WTC11 (cell line): ENCODE measurements around the gene ZNF775. TPM values are rescaled to one million over a fixed set of nuclear protein-coding genes. Genes with fewer than 3 reads are reported as not detected.

ENCODE experiments used
- ATAC-seq: fragments of 200-7000 bp; cut with Tn5 transposase; 2 replicates; pipeline ENCODE4 v1.10.0; 2021; ENCODE audit warnings: mild to moderate bottlenecking, moderate library complexity
- CTCF ChIA-PET: fragments of 300-600 bp; sonication (Branson Sonifier 250); formaldehyde crosslinking; loops from one replicate; lab custom pipeline; 2021; ENCODE audit warnings: antibody characterized with exemption; lab: Charles Lee
- POLR2A ChIA-PET: fragments of 350-600 bp; sonication (Branson Sonifier 250); formaldehyde crosslinking; loops from one replicate; lab custom pipeline; 2021; ENCODE audit warnings: antibody characterized with exemption; lab: Charles Lee
- DNase-seq: peaks from one replicate; pipeline ENCODE4 v3.0.0; 2021; ENCODE audit warnings: low spot score
- H3K27ac Mint-ChIP-seq: 2 replicates; pipeline ENCODE4 v1.8.0; 2021; ENCODE audit warnings: mixed read lengths
- H3K27me3 Mint-ChIP-seq: 2 replicates; pipeline ENCODE4 v1.8.0; 2021; ENCODE audit warnings: low read depth, mild to moderate bottlenecking, moderate library complexity, mixed read lengths
- H3K36me3 Mint-ChIP-seq: 2 replicates; pipeline ENCODE4 v1.8.0; 2021; ENCODE audit warnings: mixed read lengths
- H3K4me1 Mint-ChIP-seq: 2 replicates; pipeline ENCODE4 v1.8.0; 2022; ENCODE audit warnings: mixed read lengths
- H3K4me3 Mint-ChIP-seq: 2 replicates; pipeline ENCODE4 v1.8.0; 2021; ENCODE audit warnings: mild to moderate bottlenecking, moderate library complexity, mixed read lengths
- H3K9me3 Mint-ChIP-seq: 2 replicates; pipeline ENCODE4 v1.8.0; 2021; ENCODE audit warnings: mixed read lengths
- CBFB ChIP-seq: sonication (generic); formaldehyde crosslinking; IDR thresholded peaks from 2 replicates; pipeline ENCODE4 v1.8.1; 2022; ENCODE audit warnings: mild to moderate bottlenecking, low read depth, missing genetic modification reagents
- NFE2L1 ChIP-seq: sonication (generic); formaldehyde crosslinking; IDR thresholded peaks from 2 replicates; pipeline ENCODE4 v1.8.1; 2023; ENCODE audit warnings: missing genetic modification reagents
- NR1H2 ChIP-seq: sonication (generic); formaldehyde crosslinking; IDR thresholded peaks from 2 replicates; pipeline ENCODE4 v1.9.0; 2021; ENCODE audit warnings: mild to moderate bottlenecking, moderate library complexity, missing genetic modification reagents
- SMAD4 ChIP-seq: sonication (generic); formaldehyde crosslinking; IDR thresholded peaks from 2 replicates; pipeline ENCODE4 v1.8.0; 2022; ENCODE audit warnings: mild to moderate bottlenecking, missing genetic modification reagents
- ZNF219 ChIP-seq: sonication (generic); formaldehyde crosslinking; IDR thresholded peaks from 2 replicates; pipeline ENCODE4 v1.8.0; 2023; ENCODE audit warnings: missing genetic modification reagents, mild to moderate bottlenecking, borderline replicate concordance
- ZNF263 ChIP-seq: sonication (generic); formaldehyde crosslinking; IDR thresholded peaks from 2 replicates; pipeline ENCODE4 v1.8.1; 2022; ENCODE audit warnings: low read depth, mild to moderate bottlenecking, moderate library complexity, missing genetic modification reagents
- ZNF317 ChIP-seq: sonication (generic); formaldehyde crosslinking; IDR thresholded peaks from 2 replicates; pipeline ENCODE4 v1.8.1; 2023; ENCODE audit warnings: low read depth, mild to moderate bottlenecking, moderate library complexity, missing genetic modification reagents, borderline replicate concordance
- total RNA-seq: library from RNA; stranded (reverse); gene quantifications from 3 replicates; pipeline ENCODE4 v1.2.3, GENCODE V29; 2021
- TF ChIP-seq, protein P1 (sequence below): sonication (generic); formaldehyde crosslinking; IDR thresholded peaks from 2 replicates; pipeline ENCODE4 v1.8.1; 2023; ENCODE audit warnings: mild to moderate bottlenecking, missing genetic modification reagents
- TF ChIP-seq, protein P2 (sequence below): sonication (generic); formaldehyde crosslinking; IDR thresholded peaks from 2 replicates; pipeline ENCODE4 v1.8.1; 2023; ENCODE audit warnings: mild to moderate bottlenecking, missing genetic modification reagents
- TF ChIP-seq, protein P3 (sequence below): sonication (generic); formaldehyde crosslinking; IDR thresholded peaks from 2 replicates; pipeline ENCODE4 v1.8.0; 2023; ENCODE audit warnings: missing genetic modification reagents
- TF ChIP-seq, protein P4 (sequence below): sonication (generic); formaldehyde crosslinking; IDR thresholded peaks from 2 replicates; pipeline ENCODE4 v1.8.1; 2022; ENCODE audit warnings: low read depth, mild to moderate bottlenecking, moderate library complexity, missing genetic modification reagents, borderline replicate concordance
- TF ChIP-seq, protein P5 (sequence below): sonication (generic); formaldehyde crosslinking; IDR thresholded peaks from 2 replicates; pipeline ENCODE4 v1.8.1; 2023; ENCODE audit warnings: mild to moderate bottlenecking, missing genetic modification reagents, borderline replicate concordance
- TF ChIP-seq, protein P6 (sequence below): sonication (generic); formaldehyde crosslinking; IDR thresholded peaks from 2 replicates; pipeline ENCODE4 v1.8.0; 2022; ENCODE audit warnings: mild to moderate bottlenecking, missing genetic modification reagents
- TF ChIP-seq, protein P7 (sequence below): sonication (generic); formaldehyde crosslinking; conservative IDR thresholded peaks from 2 replicates; pipeline ENCODE4 v1.8.1; 2022; ENCODE audit warnings: mild to moderate bottlenecking, missing genetic modification reagents

Gene ZNF775
- total RNA-seq, 1 experiment from 2014 or later = 25.4 TPM

DNA sequence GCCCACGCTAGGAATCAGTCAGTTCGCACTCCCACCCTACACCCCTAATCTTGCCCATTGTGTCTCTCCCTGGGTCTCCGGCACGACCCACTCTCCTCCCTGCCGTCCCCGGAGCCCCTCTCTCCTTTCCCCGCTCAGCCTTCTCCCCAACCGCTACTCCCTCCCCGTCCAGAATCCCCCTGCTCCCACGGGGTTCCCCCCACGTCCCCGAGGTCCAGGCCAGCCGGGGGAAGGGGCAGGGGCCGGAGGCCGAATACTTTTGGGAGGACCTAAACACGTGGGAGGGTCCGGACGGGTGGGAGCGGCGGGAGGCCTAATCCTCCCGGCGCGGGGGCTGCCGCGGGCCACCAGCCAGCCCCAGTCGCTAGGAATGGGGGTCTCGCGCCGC, 38.3 kb upstream of the ZNF775 start:
- ATAC-seq = no peak
- ChIA-PET CTCF (interaction anchor here (1.0 to 1.7 kb wide), 5 partner anchors 12 to 65 kb away, joined by 3 to 6 read pairs (median 3); partner anchors contain the start of gene REPIN1), POLR2A (interaction anchor here (1.3 to 2.6 kb wide), 2 partner anchors 11 to 65 kb away, joined by 3 to 9 read pairs; a partner anchor contains a TSS)
- Mint-ChIP-seq H3K36me3 (peaks cover 32% of the 10 kb centered on the region), H3K27ac (no peak overlapping the region), H3K4me3 (peak overlapping the region; percentile 87), H3K27me3 (peaks cover 34% of the 10 kb centered on the region), H3K4me1 (peaks cover 54% of the 10 kb centered on the region), H3K9me3 (peaks cover 15% of the 10 kb centered on the region)
- TF ChIP-seq, protein P1, sequence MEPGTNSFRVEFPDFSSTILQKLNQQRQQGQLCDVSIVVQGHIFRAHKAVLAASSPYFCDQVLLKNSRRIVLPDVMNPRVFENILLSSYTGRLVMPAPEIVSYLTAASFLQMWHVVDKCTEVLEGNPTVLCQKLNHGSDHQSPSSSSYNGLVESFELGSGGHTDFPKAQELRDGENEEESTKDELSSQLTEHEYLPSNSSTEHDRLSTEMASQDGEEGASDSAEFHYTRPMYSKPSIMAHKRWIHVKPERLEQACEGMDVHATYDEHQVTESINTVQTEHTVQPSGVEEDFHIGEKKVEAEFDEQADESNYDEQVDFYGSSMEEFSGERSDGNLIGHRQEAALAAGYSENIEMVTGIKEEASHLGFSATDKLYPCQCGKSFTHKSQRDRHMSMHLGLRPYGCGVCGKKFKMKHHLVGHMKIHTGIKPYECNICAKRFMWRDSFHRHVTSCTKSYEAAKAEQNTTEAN (CRISPR knock-in tag) = 0 out of 2 replicates have a peak, but pooled peaks have one; percentile 46
- no peak for TF ChIP-seq ZNF317 (CRISPR knock-in tag)
- no peak for TF ChIP-seq NFE2L1
- TF ChIP-seq, protein P2, sequence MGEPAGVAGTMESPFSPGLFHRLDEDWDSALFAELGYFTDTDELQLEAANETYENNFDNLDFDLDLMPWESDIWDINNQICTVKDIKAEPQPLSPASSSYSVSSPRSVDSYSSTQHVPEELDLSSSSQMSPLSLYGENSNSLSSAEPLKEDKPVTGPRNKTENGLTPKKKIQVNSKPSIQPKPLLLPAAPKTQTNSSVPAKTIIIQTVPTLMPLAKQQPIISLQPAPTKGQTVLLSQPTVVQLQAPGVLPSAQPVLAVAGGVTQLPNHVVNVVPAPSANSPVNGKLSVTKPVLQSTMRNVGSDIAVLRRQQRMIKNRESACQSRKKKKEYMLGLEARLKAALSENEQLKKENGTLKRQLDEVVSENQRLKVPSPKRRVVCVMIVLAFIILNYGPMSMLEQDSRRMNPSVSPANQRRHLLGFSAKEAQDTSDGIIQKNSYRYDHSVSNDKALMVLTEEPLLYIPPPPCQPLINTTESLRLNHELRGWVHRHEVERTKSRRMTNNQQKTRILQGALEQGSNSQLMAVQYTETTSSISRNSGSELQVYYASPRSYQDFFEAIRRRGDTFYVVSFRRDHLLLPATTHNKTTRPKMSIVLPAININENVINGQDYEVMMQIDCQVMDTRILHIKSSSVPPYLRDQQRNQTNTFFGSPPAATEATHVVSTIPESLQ (CRISPR knock-in tag) = no peak
- no peak for TF ChIP-seq SMAD4 (CRISPR knock-in tag)
- TF ChIP-seq, protein P3, sequence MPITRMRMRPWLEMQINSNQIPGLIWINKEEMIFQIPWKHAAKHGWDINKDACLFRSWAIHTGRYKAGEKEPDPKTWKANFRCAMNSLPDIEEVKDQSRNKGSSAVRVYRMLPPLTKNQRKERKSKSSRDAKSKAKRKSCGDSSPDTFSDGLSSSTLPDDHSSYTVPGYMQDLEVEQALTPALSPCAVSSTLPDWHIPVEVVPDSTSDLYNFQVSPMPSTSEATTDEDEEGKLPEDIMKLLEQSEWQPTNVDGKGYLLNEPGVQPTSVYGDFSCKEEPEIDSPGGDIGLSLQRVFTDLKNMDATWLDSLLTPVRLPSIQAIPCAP (CRISPR knock-in tag) = no peak
- DNase-seq = no peak

DNA sequence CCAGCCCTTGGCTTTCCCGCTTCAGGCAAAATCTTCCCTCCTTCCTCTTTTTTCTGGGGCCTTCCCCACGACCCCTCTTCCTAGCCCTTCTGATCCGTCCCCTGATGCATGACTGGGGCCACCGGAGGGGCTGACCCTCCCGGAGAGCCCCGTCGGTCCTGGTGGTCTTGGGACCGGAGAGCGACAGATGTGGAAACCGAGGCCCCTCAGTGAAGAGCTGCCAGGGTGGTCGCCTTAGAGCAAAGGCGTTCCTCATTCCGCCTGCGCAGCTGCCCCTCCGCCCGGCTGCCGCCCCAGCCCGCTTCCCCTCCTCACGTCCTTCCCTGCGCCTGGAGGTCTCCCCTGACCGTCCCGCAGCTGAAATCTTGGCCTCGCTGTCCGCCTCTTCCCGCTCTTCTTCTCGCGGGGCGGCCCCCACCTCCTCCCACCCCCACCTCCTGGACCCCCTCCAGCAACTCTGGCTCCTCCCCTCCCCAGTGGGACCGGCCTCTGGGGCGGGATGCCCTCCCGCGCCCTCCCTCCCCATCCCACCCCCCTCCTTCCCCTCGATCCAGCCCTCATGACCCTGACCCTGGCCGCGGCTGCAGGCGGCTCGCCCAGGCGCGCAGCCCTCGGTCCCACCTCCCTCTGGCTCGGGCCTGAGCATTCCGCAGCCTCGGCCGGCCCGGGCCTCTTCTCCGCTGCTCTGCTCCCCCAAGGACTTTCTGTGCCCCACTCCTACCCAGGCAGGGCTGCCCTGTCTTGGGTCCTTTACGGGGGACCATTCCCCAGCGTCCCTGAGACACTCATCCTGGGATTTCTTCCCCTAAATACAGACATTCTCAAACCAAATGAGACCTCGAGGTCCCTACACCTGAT, 37.6 kb upstream of the ZNF775 start, which contains the start of gene RARRES2:
RARRES2 (minus strand) TSS at position 367 of the 858 bp plus-strand sequence. CDS start 1,020 bp downstream, outside the sequence.
- POLR2A ChIA-PET = interaction anchor here (0.7 to 2.6 kb wide), 2 partner anchors 12 to 193 kb away, joined by 3 to 9 read pairs; no protein-coding TSS in a partner anchor
- ATAC-seq = peak; percentile 69
- Mint-ChIP-seq H3K27ac (no peak within 1 kb of the TSS), H3K9me3 (peaks cover 15% of the 10 kb centered on the region), H3K27me3 (peaks cover 34% of the 10 kb centered on the region), H3K36me3 (peaks cover 27% of the 10 kb centered on the region), H3K4me3 (peak within 1 kb of the TSS; percentile 87), H3K4me1 (peaks cover 48% of the 10 kb centered on the region)
- CTCF ChIA-PET = interaction anchor here (1.0 to 1.1 kb wide), 4 partner anchors 11 to 64 kb away, joined by 3 read pairs; partner anchors contain the start of gene REPIN1
- DNase-seq = peak; percentile 73
- TF ChIP-seq, protein P4, sequence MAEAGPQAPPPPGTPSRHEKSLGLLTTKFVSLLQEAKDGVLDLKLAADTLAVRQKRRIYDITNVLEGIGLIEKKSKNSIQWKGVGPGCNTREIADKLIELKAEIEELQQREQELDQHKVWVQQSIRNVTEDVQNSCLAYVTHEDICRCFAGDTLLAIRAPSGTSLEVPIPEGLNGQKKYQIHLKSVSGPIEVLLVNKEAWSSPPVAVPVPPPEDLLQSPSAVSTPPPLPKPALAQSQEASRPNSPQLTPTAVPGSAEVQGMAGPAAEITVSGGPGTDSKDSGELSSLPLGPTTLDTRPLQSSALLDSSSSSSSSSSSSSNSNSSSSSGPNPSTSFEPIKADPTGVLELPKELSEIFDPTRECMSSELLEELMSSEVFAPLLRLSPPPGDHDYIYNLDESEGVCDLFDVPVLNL (CRISPR knock-in tag) = no peak; the same call in 1 of the 2 replicates
- TF ChIP-seq CBFB (CRISPR knock-in tag) = peak; percentile 69; the same call in 1 of the 2 replicates
- TF ChIP-seq, protein P1 (CRISPR knock-in tag) = 0 out of 2 replicates have a peak, but pooled peaks have one; percentile 2

DNA sequence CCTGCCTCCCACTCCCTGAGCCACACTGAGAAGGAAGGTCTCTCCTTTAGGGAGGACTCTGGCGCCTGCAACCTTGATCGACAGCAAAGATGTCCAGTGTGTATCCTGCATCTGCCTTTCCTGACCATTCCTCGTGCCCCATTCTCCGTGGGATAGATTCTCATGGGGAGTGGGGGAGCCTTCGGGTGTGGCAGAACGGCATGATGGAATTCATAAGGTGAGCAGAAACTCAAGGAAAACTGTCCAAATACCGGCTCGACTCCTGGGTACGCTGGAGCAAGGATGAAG, 37.1 kb upstream of the ZNF775 start:
- POLR2A ChIA-PET = no interaction called here

More for the DNA sequence above, 37.1 kb upstream of the ZNF775 start:
- peaks cover 42% of the 10 kb centered on the region for H3K4me1 Mint-ChIP-seq
- H3K27me3 Mint-ChIP-seq = peaks cover 34% of the 10 kb centered on the region
- TF ChIP-seq, protein P5, sequence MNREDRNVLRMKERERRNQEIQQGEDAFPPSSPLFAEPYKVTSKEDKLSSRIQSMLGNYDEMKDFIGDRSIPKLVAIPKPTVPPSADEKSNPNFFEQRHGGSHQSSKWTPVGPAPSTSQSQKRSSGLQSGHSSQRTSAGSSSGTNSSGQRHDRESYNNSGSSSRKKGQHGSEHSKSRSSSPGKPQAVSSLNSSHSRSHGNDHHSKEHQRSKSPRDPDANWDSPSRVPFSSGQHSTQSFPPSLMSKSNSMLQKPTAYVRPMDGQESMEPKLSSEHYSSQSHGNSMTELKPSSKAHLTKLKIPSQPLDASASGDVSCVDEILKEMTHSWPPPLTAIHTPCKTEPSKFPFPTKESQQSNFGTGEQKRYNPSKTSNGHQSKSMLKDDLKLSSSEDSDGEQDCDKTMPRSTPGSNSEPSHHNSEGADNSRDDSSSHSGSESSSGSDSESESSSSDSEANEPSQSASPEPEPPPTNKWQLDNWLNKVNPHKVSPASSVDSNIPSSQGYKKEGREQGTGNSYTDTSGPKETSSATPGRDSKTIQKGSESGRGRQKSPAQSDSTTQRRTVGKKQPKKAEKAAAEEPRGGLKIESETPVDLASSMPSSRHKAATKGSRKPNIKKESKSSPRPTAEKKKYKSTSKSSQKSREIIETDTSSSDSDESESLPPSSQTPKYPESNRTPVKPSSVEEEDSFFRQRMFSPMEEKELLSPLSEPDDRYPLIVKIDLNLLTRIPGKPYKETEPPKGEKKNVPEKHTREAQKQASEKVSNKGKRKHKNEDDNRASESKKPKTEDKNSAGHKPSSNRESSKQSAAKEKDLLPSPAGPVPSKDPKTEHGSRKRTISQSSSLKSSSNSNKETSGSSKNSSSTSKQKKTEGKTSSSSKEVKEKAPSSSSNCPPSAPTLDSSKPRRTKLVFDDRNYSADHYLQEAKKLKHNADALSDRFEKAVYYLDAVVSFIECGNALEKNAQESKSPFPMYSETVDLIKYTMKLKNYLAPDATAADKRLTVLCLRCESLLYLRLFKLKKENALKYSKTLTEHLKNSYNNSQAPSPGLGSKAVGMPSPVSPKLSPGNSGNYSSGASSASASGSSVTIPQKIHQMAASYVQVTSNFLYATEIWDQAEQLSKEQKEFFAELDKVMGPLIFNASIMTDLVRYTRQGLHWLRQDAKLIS (CRISPR knock-in tag) = no peak
- TF ChIP-seq NR1H2 (no peak), ZNF263 (CRISPR knock-in tag) (peak; percentile 47; the same call in 1 of the 2 replicates), ZNF219 (CRISPR knock-in tag) (no peak)
- TF ChIP-seq, protein P6, sequence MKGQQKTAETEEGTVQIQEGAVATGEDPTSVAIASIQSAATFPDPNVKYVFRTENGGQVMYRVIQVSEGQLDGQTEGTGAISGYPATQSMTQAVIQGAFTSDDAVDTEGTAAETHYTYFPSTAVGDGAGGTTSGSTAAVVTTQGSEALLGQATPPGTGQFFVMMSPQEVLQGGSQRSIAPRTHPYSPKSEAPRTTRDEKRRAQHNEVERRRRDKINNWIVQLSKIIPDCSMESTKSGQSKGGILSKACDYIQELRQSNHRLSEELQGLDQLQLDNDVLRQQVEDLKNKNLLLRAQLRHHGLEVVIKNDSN (CRISPR knock-in tag) = no peak
- TF ChIP-seq, protein P7, sequence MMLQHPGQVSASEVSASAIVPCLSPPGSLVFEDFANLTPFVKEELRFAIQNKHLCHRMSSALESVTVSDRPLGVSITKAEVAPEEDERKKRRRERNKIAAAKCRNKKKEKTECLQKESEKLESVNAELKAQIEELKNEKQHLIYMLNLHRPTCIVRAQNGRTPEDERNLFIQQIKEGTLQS (CRISPR knock-in tag) = no peak
- TF ChIP-seq, all 79 proteins: peak for 1
- Mint-ChIP-seq H3K9me3 (peaks cover 15% of the 10 kb centered on the region), H3K27ac (no peak overlapping the region), H3K4me3 (peak overlapping the region; percentile 67), H3K36me3 (peaks cover 27% of the 10 kb centered on the region)
- CTCF ChIA-PET = interaction anchor here (1.4 kb wide), 1 partner anchor 76 kb away, joined by 3 read pairs; no protein-coding TSS in a partner anchor
- ATAC-seq (peak; percentile 1; the same call in 1 of the 2 replicates), DNase-seq (no peak)
